Tibial nerve (tissue), 3 donors: ENCODE measurements around the gene TOP1.

ENCODE experiments used
- CTCF ChIP-seq, 5 experiments: fragments of 200-600 bp in 3 of 5; fragments of 450-650 bp in 2 of 5; sonication (generic) in 3 of 5; IDR thresholded peaks; one replicate each; pipeline ENCODE4 v1.5.1; 2016 to 2019; ENCODE audit warnings: antibody characterized with exemption in 5 of 5, mild to moderate bottlenecking in 3 of 5, moderate library complexity in 2 of 5
- POLR2A ChIP-seq, 2 donors: fragments of 450-650 bp; IDR thresholded peaks; one replicate each; pipeline ENCODE4 v1.6.1; 2017; ENCODE audit warnings: antibody characterized with exemption in 2 of 2, mild to moderate bottlenecking in 2 of 2, moderate library complexity in 2 of 2

GRCh38 chr20:41100001-41100480 is 71.4 kb downstream of the TOP1 start:
- TF ChIP-seq CTCF (IDR thresholded peaks at IDR 0.05) (no peak), POLR2A (IDR thresholded peaks at IDR 0.05) (no peak)
